A673 (cell line): ENCODE measurements around the gene RPH3AL.

ENCODE experiments used
- CTCF ChIP-seq: fragments of 300-800, 200-600 bp; sonication (generic); conservative IDR thresholded peaks from 2 replicates; pipeline ENCODE4 v1.5.1; 2017; ENCODE audit warnings: low read depth, mild to moderate bottlenecking, antibody characterized with exemption, low read length, moderate library complexity, mixed read lengths
- EZH2 ChIP-seq: fragments of 200-600 bp; sonication (generic); IDR thresholded peaks from 2 replicates; pipeline ENCODE4 v1.6.1; 2017; ENCODE audit warnings: borderline replicate concordance, low read depth, mild to moderate bottlenecking, mixed read lengths, antibody characterized with exemption, low read length; ENCODE audit not compliant: poor library complexity, severe bottlenecking

GRCh38 chr17:335691-336090, 16.9 kb downstream of the RPH3AL start:
- TF ChIP-seq CTCF = no peak
- TF ChIP-seq EZH2 = no peak
